ENCODE data around the gene EMB.
"Not testable (repeated sequence)": the region's sequence is repeated elsewhere in the genome, so short reads cannot be mapped to it uniquely, and the experiment has no call there.

The EMB gene

DNA sequence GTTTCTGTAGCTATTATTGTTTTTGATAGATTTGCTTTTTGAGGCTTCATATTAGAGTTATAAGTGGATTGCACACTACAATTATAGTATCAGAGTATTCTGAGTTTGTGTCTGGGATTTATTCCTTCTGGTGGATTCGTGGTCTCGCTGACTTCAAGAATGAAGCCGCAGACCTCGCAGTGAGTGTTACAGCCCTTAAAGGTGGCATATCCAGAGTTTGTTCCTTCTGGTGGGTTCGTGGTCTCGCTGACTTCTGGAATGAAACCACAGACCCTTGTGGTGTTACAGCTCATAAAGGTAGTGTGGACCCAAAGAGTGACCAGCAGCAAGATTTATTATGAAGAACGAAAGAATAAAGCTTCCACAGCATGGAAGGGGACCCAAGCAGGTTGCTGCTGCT is 6.9 kb upstream of the EMB start:
- no peak for TF ChIP-seq EZH2 (IDR thresholded peaks at IDR 0.05)
- TF ChIP-seq FOXP2 (optimal IDR thresholded peaks at IDR 0.05; ENCODE audit: control extremely low read depth, extremely low read length, insufficient read depth), result no peak
- no peak for TF ChIP-seq POLR2AphosphoS5 (IDR thresholded peaks at IDR 0.05; ENCODE audit: borderline replicate concordance, low read depth, low read length)
- Histone ChIP-seq H3K4me3 (no peak overlapping the region), H3K27ac (no peak overlapping the region), H3K9ac (ENCODE audit: insufficient read length) (no peak overlapping the region), H3K9me3 (ENCODE audit: low read depth, low read length) (no peaks in the 10 kb centered on the region), H3K36me3 (ENCODE audit: insufficient read depth, low read length) (no peaks in the 10 kb centered on the region)
- no peak for DNase-seq (ENCODE audit: low read depth, low spot score)

DNA sequence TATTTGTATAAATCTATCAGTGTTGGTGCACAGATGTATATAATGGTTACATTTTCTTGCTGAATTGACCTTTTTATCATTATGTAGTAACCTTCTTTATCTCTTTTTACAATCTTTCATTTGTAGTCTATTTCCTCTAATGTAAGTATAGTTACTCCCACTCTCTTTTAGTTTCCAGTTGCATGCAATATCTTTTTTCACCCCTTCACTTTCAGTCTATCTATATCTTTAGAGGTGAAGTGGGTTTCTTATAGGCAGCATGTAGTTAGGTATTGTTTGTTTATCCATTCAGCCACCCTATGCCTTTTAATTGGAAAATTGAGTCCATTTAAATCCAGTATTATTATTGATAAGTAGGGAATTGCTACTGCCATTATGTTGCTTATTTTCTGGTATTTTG is 6.1 kb upstream of the EMB start:
- H3K4me3 ChIP-seq, result no peak overlapping the region
- no peaks in the 10 kb centered on the region for H3K36me3 ChIP-seq (ENCODE audit: insufficient read depth, low read length)

DNA sequence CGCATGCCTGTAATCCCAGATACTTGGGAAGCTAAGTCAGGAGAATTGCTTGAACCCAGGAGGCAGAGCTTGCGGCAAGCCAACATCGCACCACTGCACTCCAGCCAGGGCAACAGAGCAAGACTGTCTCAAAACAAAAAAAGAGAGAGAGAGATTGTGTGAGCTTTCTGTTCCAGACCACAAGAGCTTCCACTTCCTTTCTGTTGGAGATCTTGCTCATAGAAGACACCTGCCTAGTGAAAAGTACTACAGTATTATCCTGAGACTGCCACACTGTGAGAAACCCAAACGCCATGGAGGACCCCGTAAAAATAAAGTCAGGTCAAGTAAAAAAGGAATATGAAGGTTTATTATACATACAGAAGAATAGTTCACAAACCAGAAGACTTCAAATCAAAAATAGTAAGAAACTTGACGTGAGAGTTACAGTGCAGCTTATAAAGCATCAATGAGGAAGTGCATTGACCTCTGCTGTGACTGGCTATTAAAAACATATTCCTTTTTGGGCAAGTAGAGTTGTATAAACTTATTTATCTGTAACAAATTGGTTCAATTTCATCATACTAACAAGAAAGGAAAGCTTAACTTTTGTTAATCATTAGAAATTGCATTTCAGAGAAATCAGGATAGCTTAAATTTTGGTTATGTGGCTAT is 4.3 kb upstream of the EMB start:
- Histone ChIP-seq H3K4me3 (no peak overlapping the region), H3K27ac (no peak overlapping the region), H3K9ac (ENCODE audit: insufficient read length) (no peak overlapping the region), H3K9me3 (ENCODE audit: low read depth, low read length) (no peaks in the 10 kb centered on the region), H3K36me3 (ENCODE audit: insufficient read depth, low read length) (no peaks in the 10 kb centered on the region)
- no peak for DNase-seq (ENCODE audit: low read depth, low spot score)
- TF ChIP-seq FOXP2 (optimal IDR thresholded peaks at IDR 0.05; ENCODE audit: control extremely low read depth, extremely low read length, insufficient read depth) (no peak), POLR2AphosphoS5 (IDR thresholded peaks at IDR 0.05; ENCODE audit: borderline replicate concordance, low read depth, low read length) (no peak), EZH2 (IDR thresholded peaks at IDR 0.05) (no peak)

More for the DNA sequence above, 6.1 kb upstream of the EMB start:
- TF ChIP-seq POLR2AphosphoS5 (IDR thresholded peaks at IDR 0.05; ENCODE audit: borderline replicate concordance, low read depth, low read length), result no peak
- TF ChIP-seq FOXP2 (optimal IDR thresholded peaks at IDR 0.05; ENCODE audit: control extremely low read depth, extremely low read length, insufficient read depth), result no peak
- no peak for TF ChIP-seq EZH2 (IDR thresholded peaks at IDR 0.05)
- Histone ChIP-seq H3K27ac (no peak overlapping the region), H3K9me3 (ENCODE audit: low read depth, low read length) (no peaks in the 10 kb centered on the region), H3K9ac (ENCODE audit: insufficient read length) (no peak overlapping the region)
- DNase-seq (ENCODE audit: low read depth, low spot score), result no peak

DNA sequence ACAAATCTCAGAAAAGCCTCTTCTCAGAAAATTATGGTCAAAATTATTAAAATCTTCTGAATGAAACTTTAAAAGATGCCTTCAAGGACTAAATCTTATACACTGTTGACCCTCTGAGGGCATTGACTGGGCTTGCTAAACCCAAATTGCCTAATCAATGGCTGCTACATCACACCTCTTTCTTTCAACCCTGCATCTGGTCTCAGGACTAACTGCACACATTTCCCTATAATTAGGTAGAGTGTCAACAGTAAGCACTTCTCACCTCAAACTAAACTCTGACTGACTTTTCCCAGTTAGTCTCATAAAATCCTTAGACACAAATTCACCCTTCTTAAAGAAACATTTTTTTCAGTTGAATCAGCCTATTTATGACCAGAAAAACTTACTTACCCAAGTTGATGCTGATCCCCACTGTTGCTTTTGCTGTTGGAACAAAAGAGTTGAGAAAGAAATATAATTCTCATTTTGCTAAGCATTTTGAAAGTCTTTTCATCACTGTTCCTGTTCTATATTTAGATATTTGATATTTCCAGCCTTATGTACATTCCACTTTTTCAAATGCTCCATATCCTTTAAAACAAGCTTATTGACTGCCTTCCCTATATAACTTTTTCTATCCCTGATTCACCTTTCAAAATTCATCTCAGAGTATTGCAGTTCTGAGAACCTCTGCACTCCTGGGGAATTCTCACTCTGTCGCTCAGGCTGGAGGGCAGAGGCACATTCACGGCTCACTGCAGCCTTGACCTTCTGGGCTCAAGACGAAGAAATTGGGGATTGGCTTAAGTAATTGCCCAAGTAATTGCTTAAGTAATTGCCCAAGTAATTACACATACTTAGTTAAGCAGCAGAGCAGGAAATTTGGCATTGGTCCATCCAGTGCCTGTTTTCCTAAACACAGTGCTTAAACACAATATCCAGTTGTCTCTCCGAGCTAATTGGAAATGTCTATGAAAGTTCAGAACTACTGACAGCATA is 1.8 kb upstream of the EMB start:
- not testable (repeated sequence) for H3K36me3 ChIP-seq (ENCODE audit: insufficient read depth, low read length); H3K9ac ChIP-seq (ENCODE audit: insufficient read length); DNase-seq (ENCODE audit: low read depth, low spot score); H3K9me3 ChIP-seq (ENCODE audit: low read depth, low read length); H3K4me3 ChIP-seq; H3K27ac ChIP-seq

DNA sequence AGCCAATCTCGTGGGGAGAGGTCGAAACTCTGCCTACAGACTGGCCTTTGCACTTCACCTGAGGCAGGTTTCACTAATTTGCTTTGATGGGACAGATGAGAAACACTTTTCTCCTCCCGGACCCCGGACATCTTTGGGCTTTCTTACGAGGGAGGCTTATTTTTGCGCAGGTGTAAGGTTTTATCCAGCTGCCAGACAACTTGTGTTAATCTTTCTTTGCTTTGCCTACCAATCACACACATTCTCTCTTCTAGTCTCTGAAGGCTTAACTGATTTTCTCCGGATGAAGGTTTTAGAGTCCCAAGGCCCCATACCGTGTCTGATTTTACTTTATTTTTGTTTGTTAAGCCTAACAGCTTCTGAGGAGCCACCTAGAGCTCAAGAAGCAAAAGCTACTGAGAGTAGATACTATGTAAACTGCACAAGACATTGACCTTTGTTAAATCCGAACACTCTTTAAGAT is 436 bp upstream of the EMB start:
- TF ChIP-seq FOXP2 (optimal IDR thresholded peaks at IDR 0.05; ENCODE audit: control extremely low read depth, extremely low read length, insufficient read depth) (no peak), EZH2 (IDR thresholded peaks at IDR 0.05) (no peak), POLR2AphosphoS5 (IDR thresholded peaks at IDR 0.05; ENCODE audit: borderline replicate concordance, low read depth, low read length) (no peak)
- Histone ChIP-seq H3K27ac (no peak overlapping the region), H3K9me3 (ENCODE audit: low read depth, low read length) (no peaks in the 10 kb centered on the region), H3K36me3 (ENCODE audit: insufficient read depth, low read length) (no peaks in the 10 kb centered on the region), H3K4me3 (no peak overlapping the region), H3K9ac (ENCODE audit: insufficient read length) (no peak overlapping the region)
- no peak for DNase-seq (ENCODE audit: low read depth, low spot score)

DNA sequence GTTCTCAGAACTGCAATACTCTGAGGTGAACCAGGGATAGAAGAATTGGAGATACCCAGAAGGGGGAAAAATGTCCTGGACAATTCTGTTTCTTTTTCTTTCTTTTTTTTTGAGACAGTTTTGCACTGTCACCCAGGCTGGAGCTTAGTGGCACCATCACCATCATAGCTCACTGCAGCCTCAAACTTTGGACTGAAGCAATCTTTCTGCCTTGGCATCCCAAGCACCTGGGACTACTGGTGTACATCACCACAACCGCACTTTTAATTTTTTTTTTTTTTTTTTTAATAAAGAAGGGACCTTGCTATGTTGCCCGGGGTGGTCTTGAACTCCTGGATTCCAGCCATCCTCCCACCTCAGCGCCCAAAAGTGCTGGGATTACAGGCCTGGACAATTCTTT is 1.9 kb downstream of the EMB start:
- Histone ChIP-seq H3K36me3 (ENCODE audit: insufficient read depth, low read length) (no peaks in the 10 kb centered on the region), H3K9ac (ENCODE audit: insufficient read length) (no peak overlapping the region), H3K9me3 (ENCODE audit: low read depth, low read length) (no peaks in the 10 kb centered on the region), H3K4me3 (no peak overlapping the region), H3K27ac (no peak overlapping the region)
- TF ChIP-seq FOXP2 (optimal IDR thresholded peaks at IDR 0.05; ENCODE audit: control extremely low read depth, extremely low read length, insufficient read depth), result no peak
- no peak for TF ChIP-seq POLR2AphosphoS5 (IDR thresholded peaks at IDR 0.05; ENCODE audit: borderline replicate concordance, low read depth, low read length)
- TF ChIP-seq EZH2 (IDR thresholded peaks at IDR 0.05), result no peak
- DNase-seq (ENCODE audit: low read depth, low spot score), result no peak

DNA sequence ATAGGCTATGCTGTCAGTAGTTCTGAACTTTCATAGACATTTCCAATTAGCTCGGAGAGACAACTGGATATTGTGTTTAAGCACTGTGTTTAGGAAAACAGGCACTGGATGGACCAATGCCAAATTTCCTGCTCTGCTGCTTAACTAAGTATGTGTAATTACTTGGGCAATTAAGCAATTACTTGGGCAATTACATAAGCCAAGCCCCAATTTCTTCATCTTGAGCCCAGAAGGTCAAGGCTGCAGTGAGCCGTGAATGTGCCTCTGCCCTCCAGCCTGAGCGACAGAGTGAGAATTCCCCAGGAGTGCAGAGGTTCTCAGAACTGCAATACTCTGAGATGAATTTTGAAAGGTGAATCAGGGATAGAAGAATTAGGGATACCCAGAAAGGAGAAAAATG is 3.0 kb downstream of the EMB start:
- H3K27ac ChIP-seq; H3K36me3 ChIP-seq (ENCODE audit: insufficient read depth, low read length); H3K4me3 ChIP-seq; H3K9me3 ChIP-seq (ENCODE audit: low read depth, low read length); H3K9ac ChIP-seq (ENCODE audit: insufficient read length); DNase-seq (ENCODE audit: low read depth, low spot score): not testable (repeated sequence)

DNA sequence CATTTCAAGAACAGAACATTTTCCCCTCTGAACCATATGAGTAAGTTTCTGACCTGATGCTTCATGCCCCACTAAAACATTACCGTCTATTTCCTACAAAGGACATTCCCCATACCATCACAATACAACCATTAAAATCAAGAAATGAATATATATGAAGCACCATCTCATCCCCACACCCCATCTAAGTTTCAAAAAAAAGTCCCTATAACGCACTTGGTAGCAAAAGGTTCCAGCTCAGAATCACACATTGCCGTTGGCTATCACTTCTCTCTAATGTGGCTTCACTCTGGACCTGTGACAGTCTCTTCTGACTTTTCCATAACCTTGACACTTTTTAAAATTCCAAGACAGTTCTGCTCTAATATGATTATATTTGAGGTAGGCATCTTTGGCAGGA is 5.9 kb downstream of the EMB start:
- H3K36me3 ChIP-seq (ENCODE audit: insufficient read depth, low read length), result no peaks in the 10 kb centered on the region
- no peak for DNase-seq (ENCODE audit: low read depth, low spot score)
- no peak overlapping the region for H3K27ac ChIP-seq
- H3K9ac ChIP-seq (ENCODE audit: insufficient read length), result no peak overlapping the region
- H3K4me3 ChIP-seq, result no peak overlapping the region
- TF ChIP-seq FOXP2 (optimal IDR thresholded peaks at IDR 0.05; ENCODE audit: control extremely low read depth, extremely low read length, insufficient read depth) (no peak), EZH2 (IDR thresholded peaks at IDR 0.05) (no peak), POLR2AphosphoS5 (IDR thresholded peaks at IDR 0.05; ENCODE audit: borderline replicate concordance, low read depth, low read length) (no peak)
- no peaks in the 10 kb centered on the region for H3K9me3 ChIP-seq (ENCODE audit: low read depth, low read length)

DNA sequence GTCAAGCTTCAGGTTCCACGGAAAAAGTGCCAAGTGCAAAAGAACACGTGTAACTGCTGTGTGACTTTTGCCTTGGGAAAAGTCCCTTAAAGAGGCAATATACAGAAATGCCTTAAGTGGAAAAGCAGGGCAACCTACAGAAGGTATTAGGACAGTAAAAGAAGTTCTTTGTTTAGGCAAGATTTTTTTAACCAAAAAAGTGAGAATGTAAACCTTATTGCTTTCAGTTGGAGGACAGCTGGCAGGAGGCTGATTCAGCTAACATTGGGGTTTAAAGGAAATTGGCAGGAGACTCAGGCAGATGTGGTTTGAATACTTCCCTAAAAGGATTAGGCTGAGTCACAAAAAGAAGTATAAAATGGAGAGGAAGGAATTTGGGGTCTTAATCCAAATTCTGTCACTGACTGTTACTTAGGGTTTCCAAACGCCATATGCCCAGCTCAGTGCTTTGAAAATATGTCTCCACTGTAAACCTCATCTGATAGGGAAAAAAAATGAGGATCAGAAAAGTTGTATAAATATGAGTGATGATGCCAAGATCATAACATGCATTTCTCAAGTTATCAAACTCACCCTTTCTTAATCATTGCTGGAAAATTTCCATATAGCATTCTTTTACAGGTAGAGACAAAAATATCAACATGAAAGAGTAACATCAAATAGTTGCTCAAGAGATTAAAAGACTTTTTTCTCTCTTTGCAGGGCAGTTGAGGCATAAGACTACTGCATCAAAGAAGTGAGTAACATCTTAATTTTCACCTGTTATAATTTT is 9.8 kb downstream of the EMB start:
- DNase-seq (ENCODE audit: low read depth, low spot score), result not testable (repeated sequence)

DNA sequence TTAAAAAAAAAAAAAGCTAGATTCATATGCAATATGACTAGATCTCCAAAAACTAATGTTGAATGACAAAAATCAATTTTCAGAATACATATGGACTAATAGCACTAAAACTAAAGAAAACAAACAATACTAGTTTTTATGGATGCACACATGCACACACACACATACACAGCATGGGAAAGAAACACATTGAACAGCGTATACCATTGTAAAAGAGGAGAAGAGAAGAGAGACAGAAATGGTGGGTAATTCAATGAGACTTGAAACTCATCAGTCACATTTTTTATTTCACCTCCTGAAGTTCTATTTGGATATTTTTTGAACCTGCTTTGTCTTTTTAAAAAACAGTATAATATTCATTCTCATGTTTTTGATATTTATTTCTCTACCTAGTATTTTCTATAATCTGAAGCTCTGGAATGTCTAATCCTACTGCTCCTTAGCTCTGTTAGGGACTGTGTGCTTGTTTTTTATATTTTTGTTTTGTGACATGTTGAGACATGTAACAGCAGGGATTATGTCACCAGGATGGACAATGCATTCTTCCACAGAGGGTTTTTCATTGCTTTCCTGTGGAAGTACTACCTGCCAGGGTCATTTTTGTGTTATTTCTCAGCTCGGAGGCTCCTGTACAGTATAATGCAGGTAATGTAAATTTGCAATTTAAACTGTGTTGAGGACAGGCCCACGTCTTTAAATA is 17.8 kb downstream of the EMB start:
- H3K4me3 ChIP-seq; DNase-seq (ENCODE audit: low read depth, low spot score); H3K9me3 ChIP-seq (ENCODE audit: low read depth, low read length); H3K9ac ChIP-seq (ENCODE audit: insufficient read length); H3K27ac ChIP-seq; H3K36me3 ChIP-seq (ENCODE audit: insufficient read depth, low read length): not testable (repeated sequence)

More for the DNA sequence above, 9.8 kb downstream of the EMB start:
- not testable (repeated sequence) for H3K9me3 ChIP-seq (ENCODE audit: low read depth, low read length); H3K27ac ChIP-seq; H3K36me3 ChIP-seq (ENCODE audit: insufficient read depth, low read length); H3K4me3 ChIP-seq; H3K9ac ChIP-seq (ENCODE audit: insufficient read length)

DNA sequence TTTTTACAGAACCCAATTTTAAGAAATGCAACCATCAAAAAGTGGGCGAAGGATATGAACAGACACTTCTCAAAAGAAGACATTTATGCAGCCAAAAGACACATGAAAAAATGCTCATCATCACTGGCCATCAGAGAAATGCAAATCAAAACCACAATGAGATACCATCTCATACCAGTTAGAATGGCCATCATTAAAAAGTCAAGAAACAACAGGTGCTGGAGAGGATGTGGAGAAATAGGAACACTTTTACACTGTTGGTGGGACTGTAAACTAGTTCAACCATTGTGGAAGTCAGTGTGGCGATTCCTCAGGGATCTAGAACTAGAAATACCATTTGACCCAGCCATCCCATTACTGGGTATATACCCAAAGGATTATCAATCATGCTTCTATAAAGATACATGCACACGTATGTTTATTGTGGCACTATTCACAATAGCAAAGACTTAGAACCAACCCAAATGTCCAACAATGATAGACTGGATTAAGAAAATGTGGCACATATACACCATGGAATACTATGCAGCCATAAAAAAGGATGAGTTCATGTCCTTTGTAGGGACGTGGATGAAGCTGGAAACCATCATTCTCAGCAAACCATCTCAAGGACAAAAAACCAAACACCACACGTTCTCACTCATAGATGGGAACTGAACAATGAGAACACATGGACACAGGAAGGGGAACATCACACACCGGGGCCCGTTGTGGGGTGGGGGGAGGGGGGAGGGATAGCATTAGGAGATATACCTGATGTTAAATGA is 19.7 kb downstream of the EMB start:
- H3K4me3 ChIP-seq; H3K9me3 ChIP-seq (ENCODE audit: low read depth, low read length); H3K36me3 ChIP-seq (ENCODE audit: insufficient read depth, low read length): not testable (repeated sequence)

More for the DNA sequence above, 19.7 kb downstream of the EMB start:
- not testable (repeated sequence) for H3K27ac ChIP-seq; H3K9ac ChIP-seq (ENCODE audit: insufficient read length); DNase-seq (ENCODE audit: low read depth, low spot score)

All from SK-N-MC (cell line).